ENCODE data around the gene PRDM15. TPM values are rescaled to one million over a fixed set of nuclear protein-coding genes. Genes with fewer than 3 reads are reported as not detected.

The PRDM15 gene
- total RNA-seq, 1 experiment from 2014 or later = 9.9 TPM

- no peaks in the 10 kb centered on the region for H3K27me3 Mint-ChIP-seq (ENCODE audit: low read depth)
- Histone ChIP-seq H3K18ac (ENCODE audit: insufficient read length, low read depth, low read length) (no peak overlapping the region), H3K79me2 (ENCODE audit: insufficient read depth, low read length) (no peaks in the 10 kb centered on the region), H3K23ac (ENCODE audit: insufficient read length, low read depth, low read length) (no peak overlapping the region), H2AK5ac (ENCODE audit: insufficient read length, low read length) (no peak overlapping the region), H3K14ac (ENCODE audit: insufficient read depth, low read length) (no peak overlapping the region), H3K56ac (ENCODE audit: insufficient read length, low read depth, low read length) (no peak overlapping the region), H3K27me3 (ENCODE audit: insufficient read depth, low read length) (no peaks in the 10 kb centered on the region), H3K9ac (ENCODE audit: extremely low read depth, insufficient read length, low read length) (no peak overlapping the region), H3K4me1 (ENCODE audit: insufficient read depth, low read length) (no peaks in the 10 kb centered on the region), H3K4me2 (ENCODE audit: insufficient read depth, insufficient read length, low read length) (no peak overlapping the region), H4K20me1 (ENCODE audit: control insufficient read depth, insufficient read depth, insufficient read length) (no peaks in the 10 kb centered on the region), H4K91ac (ENCODE audit: insufficient read length, low read depth, low read length) (no peak overlapping the region), H3K9me3 (ENCODE audit: control insufficient read depth, low read depth, low read length) (no peaks in the 10 kb centered on the region), H4K5ac (ENCODE audit: insufficient read length, low read depth, low read length) (no peak overlapping the region), H3T11ph (ENCODE audit: low read length) (no peak overlapping the region), H3K27ac (ENCODE audit: insufficient read length, low read depth, low read length) (no peak overlapping the region), H2AFZ (ENCODE audit: low read length) (no peak overlapping the region), H3K23me2 (ENCODE audit: insufficient read length, low read depth, low read length, poor library complexity, severe bottlenecking) (no peaks in the 10 kb centered on the region), H3K4ac (ENCODE audit: low read depth, low read length) (no peak overlapping the region), H2BK20ac (ENCODE audit: low read depth, low read length, poor library complexity, severe bottlenecking) (no peak overlapping the region), H3K79me1 (ENCODE audit: insufficient read depth, low read depth, low read length, poor library complexity, severe bottlenecking) (no peaks in the 10 kb centered on the region), H4K8ac (replicated peaks; ENCODE audit: insufficient read length, low read depth, low read length) (no peak overlapping the region), H2BK120ac (ENCODE audit: low read depth, low read length, poor library complexity, severe bottlenecking) (no peak overlapping the region), H2BK12ac (ENCODE audit: insufficient read length, low read depth, low read length) (no peak overlapping the region), H2BK15ac (ENCODE audit: low read depth, low read length) (no peak overlapping the region), H2BK5ac (ENCODE audit: insufficient read length, low read length) (no peak overlapping the region)
- no peak for TF ChIP-seq CTCF (conservative IDR thresholded peaks at IDR 0.05)
- no peak overlapping the region for H3K4me3 Mint-ChIP-seq
- peak overlapping the region in 1 of 3 experiments; percentile 55; a peak in 1 of 7 replicates for H3K27ac Mint-ChIP-seq
- no peaks in the 10 kb centered on the region for H3K9me3 Mint-ChIP-seq
- WGBS (ENCODE audit: extremely low coverage, insufficient read length, low lambda C conversion rate) = no CpG with 5 or more reads among the region's 24 CpGs
- DNase-seq = no peak
- H3K4me1 Mint-ChIP-seq = no peaks in the 10 kb centered on the region
- peaks cover 2 to 35% (median 27%) of the 10 kb centered on the region in 3 experiments; a peak in 5 of 7 replicates for H3K36me3 Mint-ChIP-seq (ENCODE audit: insufficient read depth in 1 of 3, low read depth in 3 of 3)
Observed at GRCh38 chr21:41817877-41818855, 61.0 kb downstream of the PRDM15 start.

All from H9 (cell line).